ENCODE data around the gene GASK1B. TPM values are rescaled to one million over a fixed set of nuclear protein-coding genes. Genes with fewer than 3 reads are reported as not detected.

GASK1B gene
- total RNA-seq: not detected

- no peak within 1 kb of the TSS for H3K27ac Mint-ChIP-seq
- peaks cover 45% of the 10 kb centered on the region for H3K27me3 Mint-ChIP-seq
- no peak within 1 kb of the TSS for H3K4me3 Mint-ChIP-seq
- ChIA-PET POLR2A (no interaction called here), CTCF (interaction anchor here (0.8 to 1.2 kb wide), 2 partner anchors 15 to 18 kb away, joined by 3 to 4 read pairs; no protein-coding TSS in a partner anchor)
- H3K36me3 Mint-ChIP-seq (ENCODE audit: low read depth): no peaks in the 10 kb centered on the region
- H3K9me3 Mint-ChIP-seq: no peaks in the 10 kb centered on the region
- no peaks in the 10 kb centered on the region for H3K4me1 Mint-ChIP-seq
- DNase-seq: peak; percentile 11
Measured at GRCh38 chr4:158172261-158173258, at the start of gene GASK1B. TSS of gene GASK1B (minus strand) at chr4:158173025. CDS start at chr4:158171375, 1,650 bp downstream.

GRCh38 chr4:158219623-158220022 lies 46.8 kb upstream of the GASK1B start:
- H3K27ac Mint-ChIP-seq: no peak overlapping the region
- CTCF ChIA-PET: no interaction called here

GRCh38 chr4:158217763-158218162 lies 44.9 kb upstream of the GASK1B start:
- Mint-ChIP-seq H3K4me3 (no peak overlapping the region), H3K36me3 (ENCODE audit: low read depth) (no peaks in the 10 kb centered on the region), H3K9me3 (no peaks in the 10 kb centered on the region), H3K4me1 (no peaks in the 10 kb centered on the region), H3K27me3 (peaks cover 10% of the 10 kb centered on the region), H3K27ac (no peak overlapping the region)
- CTCF ChIA-PET: no interaction called here
- DNase-seq: no peak
- POLR2A ChIA-PET: no interaction called here

More at GRCh38 chr4:158219623-158220022, 46.8 kb upstream of the GASK1B start:
- no peaks in the 10 kb centered on the region for H3K4me1 Mint-ChIP-seq
- no peaks in the 10 kb centered on the region for H3K9me3 Mint-ChIP-seq
- no peak for DNase-seq
- POLR2A ChIA-PET: no interaction called here
- peaks cover 5% of the 10 kb centered on the region for H3K27me3 Mint-ChIP-seq
- H3K36me3 Mint-ChIP-seq (ENCODE audit: low read depth): no peaks in the 10 kb centered on the region
- no peak overlapping the region for H3K4me3 Mint-ChIP-seq

DNA sequence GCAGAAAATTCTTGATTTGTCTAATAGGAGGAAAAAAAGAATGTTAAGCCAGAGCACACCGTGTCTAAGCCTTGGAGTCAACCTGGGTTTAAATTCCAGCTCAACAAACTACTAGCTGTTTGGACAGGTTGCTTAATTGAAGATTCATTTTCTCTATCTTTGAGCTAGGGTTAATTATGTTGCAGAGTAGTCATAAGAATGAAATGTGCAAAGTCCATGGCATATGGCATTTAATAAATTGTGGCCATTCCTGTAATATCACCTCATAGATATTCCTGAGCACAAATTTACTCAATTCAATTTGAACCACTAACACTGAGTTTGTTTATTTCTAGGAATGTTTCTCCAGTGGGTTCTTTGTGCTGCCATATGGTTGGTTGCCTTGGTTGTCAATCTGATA lies 42.0 kb upstream of the GASK1B start:
- no peak overlapping the region for H3K27ac Mint-ChIP-seq
- ChIA-PET POLR2A (no interaction called here), CTCF (no interaction called here)
- no peaks in the 10 kb centered on the region for H3K36me3 Mint-ChIP-seq (ENCODE audit: low read depth)
- peaks cover 20% of the 10 kb centered on the region for H3K27me3 Mint-ChIP-seq
- no peak for DNase-seq
- peaks cover 11% of the 10 kb centered on the region for H3K4me1 Mint-ChIP-seq
- H3K4me3 Mint-ChIP-seq: no peak overlapping the region
- no peaks in the 10 kb centered on the region for H3K9me3 Mint-ChIP-seq

DNA sequence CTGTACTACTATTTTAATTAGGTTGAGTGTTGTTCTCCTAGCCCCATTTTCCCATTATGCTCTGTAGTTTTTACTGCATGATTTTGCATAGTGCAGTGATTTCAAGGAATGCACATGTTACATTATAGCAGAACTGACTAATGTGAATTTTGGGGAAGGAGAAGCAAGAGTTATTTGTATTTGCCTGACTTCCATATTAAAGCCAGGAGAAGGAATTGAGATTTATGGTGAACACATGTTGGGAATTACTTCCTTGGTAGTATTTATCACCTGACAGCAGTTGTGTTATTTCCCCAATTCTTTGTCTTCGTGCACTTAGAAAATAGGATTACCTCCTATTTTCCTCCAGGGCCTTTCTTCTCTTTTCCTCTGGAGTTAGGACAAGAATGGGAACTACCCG lies 40.6 kb upstream of the GASK1B start:
- peaks cover 26% of the 10 kb centered on the region for H3K27me3 Mint-ChIP-seq
- CTCF ChIA-PET: no interaction called here
- H3K4me3 Mint-ChIP-seq: no peak overlapping the region
- H3K4me1 Mint-ChIP-seq: peaks cover 21% of the 10 kb centered on the region
- DNase-seq: no peak
- no peaks in the 10 kb centered on the region for H3K9me3 Mint-ChIP-seq
- POLR2A ChIA-PET: no interaction called here
- no peak overlapping the region for H3K27ac Mint-ChIP-seq
- H3K36me3 Mint-ChIP-seq (ENCODE audit: low read depth): no peaks in the 10 kb centered on the region

DNA sequence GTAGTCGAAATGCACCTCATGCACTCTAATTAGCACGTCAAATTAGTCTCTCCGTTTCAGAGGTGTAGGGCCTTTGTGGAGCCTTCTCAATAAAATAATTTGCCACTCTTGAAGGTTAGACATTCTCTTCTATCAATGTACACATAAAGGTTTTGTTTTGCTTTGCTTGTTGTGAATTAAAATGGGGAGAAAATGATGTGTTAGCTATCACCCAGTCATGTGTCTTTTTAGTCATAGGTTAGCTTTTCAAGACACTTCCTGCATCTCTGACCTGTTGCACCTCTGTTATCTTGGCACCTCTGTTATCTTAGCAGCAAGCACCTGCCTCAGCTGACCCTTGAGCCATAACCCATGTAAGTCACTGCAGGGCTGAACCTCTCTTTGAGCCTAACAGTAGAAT lies 38.4 kb upstream of the GASK1B start:
- Mint-ChIP-seq H3K9me3 (no peaks in the 10 kb centered on the region), H3K36me3 (ENCODE audit: low read depth) (no peaks in the 10 kb centered on the region), H3K4me3 (peak overlapping the region; percentile 33), H3K27me3 (peaks cover 26% of the 10 kb centered on the region), H3K4me1 (peaks cover 21% of the 10 kb centered on the region), H3K27ac (no peak overlapping the region)
- POLR2A ChIA-PET: no interaction called here
- DNase-seq: no peak
- CTCF ChIA-PET: no interaction called here

DNA sequence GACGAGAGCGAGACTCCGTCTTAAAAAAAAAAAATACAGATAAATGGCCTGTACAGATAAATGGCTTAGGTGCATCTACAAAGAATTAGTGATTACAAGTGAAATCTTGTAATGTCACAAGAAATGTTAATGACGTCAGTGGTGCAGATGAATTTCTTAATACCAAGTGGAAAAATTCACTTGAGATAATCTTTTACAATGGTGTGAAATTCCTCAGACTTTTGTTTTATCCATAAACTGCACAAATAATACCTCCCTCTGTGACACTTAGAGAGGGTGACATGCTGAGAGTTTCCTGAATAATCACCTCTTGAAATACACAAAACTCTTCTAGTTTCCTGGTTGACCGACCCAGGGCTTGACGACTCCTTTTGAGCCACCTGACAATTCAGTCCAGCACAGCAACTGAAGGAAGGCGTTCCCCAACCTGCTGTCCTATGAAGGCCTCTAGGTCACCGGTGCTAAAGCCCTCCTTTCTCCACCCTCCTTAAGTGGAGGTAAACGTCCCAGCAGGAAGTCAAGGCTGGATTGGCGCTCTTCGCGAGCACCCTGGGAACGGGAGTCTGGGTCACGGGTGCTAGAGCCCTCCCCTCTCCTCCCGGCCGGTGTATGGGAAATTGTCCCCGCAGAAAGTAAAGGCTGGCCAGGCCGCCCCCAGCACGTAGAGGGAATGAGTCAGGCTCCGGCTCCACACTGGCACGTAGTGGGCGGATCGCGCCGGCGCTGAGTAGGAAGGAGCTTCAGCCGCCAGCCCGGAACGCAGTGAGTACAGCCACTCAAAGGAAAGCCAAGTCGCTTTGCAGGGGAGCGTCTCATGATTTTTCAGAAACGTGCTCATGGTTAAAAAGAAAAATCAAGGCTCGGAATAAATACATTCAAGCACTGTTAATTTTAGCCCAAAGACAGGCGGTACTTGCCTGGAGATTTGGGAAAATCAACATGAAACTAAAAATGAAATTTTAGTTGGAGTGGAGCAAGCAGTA lies 37.3 kb upstream of the GASK1B start, which contains the start of gene TMEM144:
TSS of gene TMEM144 (plus strand) at position 662 of the 983 bp plus-strand sequence. CDS start 2,182 bp downstream, outside the sequence.
- H3K27me3 Mint-ChIP-seq: peaks cover 27% of the 10 kb centered on the region
- ChIA-PET POLR2A (no interaction called here), CTCF (no interaction called here)
- H3K27ac Mint-ChIP-seq: peak within 1 kb of the TSS; percentile 58
- peak within 1 kb of the TSS; percentile 69 for H3K4me3 Mint-ChIP-seq
- H3K4me1 Mint-ChIP-seq: peaks cover 21% of the 10 kb centered on the region
- H3K36me3 Mint-ChIP-seq (ENCODE audit: low read depth): no peaks in the 10 kb centered on the region
- no peaks in the 10 kb centered on the region for H3K9me3 Mint-ChIP-seq
- peak; percentile 39 for DNase-seq

DNA sequence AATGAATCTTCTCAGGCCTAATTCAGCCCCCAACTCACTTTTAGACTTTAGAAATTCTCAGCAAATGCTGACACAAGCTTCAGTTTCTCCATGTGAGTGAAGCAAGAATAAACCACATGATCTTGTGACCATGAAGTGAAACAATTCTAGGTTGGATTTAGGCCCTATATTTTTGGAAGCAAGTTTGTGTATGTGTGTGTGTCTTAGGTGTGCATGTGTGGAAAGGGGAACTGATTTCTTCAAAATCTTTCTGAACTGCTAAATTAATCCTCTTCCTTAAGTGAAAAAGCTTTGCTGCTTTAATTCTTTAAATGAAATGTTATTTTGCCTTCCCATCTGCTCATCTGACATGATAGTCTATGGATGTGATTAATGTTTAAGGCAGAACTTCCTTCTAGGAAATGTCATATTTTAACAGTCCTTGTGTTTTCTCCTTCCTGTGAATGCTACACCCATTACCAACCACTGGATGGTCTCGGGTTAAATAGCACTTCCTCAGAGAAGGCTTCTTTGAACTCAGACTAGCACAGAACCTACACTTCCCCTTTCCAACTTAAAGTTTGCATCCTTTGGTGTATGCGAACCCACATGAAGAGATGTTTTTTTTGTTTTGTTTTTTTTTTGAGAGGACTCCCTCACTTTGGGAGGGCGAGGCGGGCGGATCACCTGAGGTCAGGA lies 36.3 kb upstream of the GASK1B start:
- Mint-ChIP-seq H3K9me3 (no peaks in the 10 kb centered on the region), H3K4me1 (peaks cover 21% of the 10 kb centered on the region), H3K27me3 (peaks cover 27% of the 10 kb centered on the region), H3K36me3 (ENCODE audit: low read depth) (no peaks in the 10 kb centered on the region), H3K27ac (no peak overlapping the region), H3K4me3 (no peak overlapping the region)
- ChIA-PET POLR2A (no interaction called here), CTCF (interaction anchor here (0.6 kb wide), 1 partner anchor 73 kb away, joined by 3 read pairs; no protein-coding TSS in a partner anchor)
- DNase-seq: no peak

GRCh38 chr4:158203929-158204328 lies 31.1 kb upstream of the GASK1B start:
- H3K27ac Mint-ChIP-seq: no peak overlapping the region
- DNase-seq: no peak
- H3K36me3 Mint-ChIP-seq (ENCODE audit: low read depth): no peaks in the 10 kb centered on the region
- peaks cover 5% of the 10 kb centered on the region for H3K27me3 Mint-ChIP-seq
- ChIA-PET POLR2A (no interaction called here), CTCF (no interaction called here)
- no peaks in the 10 kb centered on the region for H3K9me3 Mint-ChIP-seq
- peaks cover under 1% of the 10 kb centered on the region for H3K4me1 Mint-ChIP-seq
- H3K4me3 Mint-ChIP-seq: no peak overlapping the region

DNA sequence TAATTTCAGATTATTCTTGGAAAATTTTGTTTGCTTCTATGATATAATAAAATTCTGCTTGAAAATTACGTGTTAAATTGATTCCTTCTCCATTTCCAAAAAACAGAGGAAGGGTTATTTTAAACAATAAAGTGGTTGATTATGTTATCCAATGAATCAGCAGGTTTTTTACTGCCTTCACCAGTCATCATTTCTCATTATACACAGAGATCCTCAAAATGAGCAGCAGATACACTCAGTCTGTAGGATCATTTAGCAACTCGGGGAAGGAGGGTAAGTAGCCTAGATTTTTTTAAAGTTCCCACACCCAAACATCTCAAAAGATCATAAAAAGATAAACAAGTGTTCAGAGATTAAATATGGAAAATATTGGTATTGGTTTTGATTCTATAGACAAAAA lies 30.6 kb upstream of the GASK1B start:
- ChIA-PET CTCF (interaction anchor here (0.6 kb wide), 1 partner anchor 437 kb away, joined by 6 read pairs; no protein-coding TSS in a partner anchor), POLR2A (no interaction called here)
- Mint-ChIP-seq H3K36me3 (ENCODE audit: low read depth) (no peaks in the 10 kb centered on the region), H3K4me3 (no peak overlapping the region), H3K27me3 (peaks cover 5% of the 10 kb centered on the region), H3K9me3 (no peaks in the 10 kb centered on the region), H3K4me1 (no peaks in the 10 kb centered on the region), H3K27ac (no peak overlapping the region)
- DNase-seq: no peak

DNA sequence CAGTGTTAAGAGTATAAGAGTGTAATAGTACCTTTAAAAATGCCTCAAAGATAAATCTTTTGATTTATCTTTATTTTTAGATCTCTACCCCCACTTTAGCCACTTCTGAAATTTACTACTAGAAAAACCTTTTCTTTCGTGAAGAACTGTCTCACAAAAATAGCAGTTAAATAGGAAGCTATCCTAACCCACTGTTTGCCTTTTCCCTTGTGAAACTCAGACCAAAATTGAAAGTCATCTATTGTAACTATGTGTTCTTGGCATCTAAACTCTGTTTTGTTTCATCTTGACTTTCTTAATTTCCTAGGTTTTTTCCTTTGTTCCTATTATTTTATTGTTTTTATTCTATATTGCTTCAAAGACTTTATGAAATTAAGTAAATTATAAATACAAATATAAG lies 29.7 kb upstream of the GASK1B start:
- Mint-ChIP-seq H3K27me3 (peaks cover 6% of the 10 kb centered on the region), H3K9me3 (no peaks in the 10 kb centered on the region), H3K4me3 (no peak overlapping the region), H3K27ac (no peak overlapping the region), H3K4me1 (no peaks in the 10 kb centered on the region), H3K36me3 (ENCODE audit: low read depth) (no peaks in the 10 kb centered on the region)
- no peak for DNase-seq
- ChIA-PET POLR2A (no interaction called here), CTCF (no interaction called here)

GRCh38 chr4:158201876-158202275 lies 29.1 kb upstream of the GASK1B start:
- Mint-ChIP-seq H3K27me3 (peaks cover 7% of the 10 kb centered on the region), H3K9me3 (no peaks in the 10 kb centered on the region), H3K27ac (no peak overlapping the region), H3K4me3 (no peak overlapping the region), H3K36me3 (ENCODE audit: low read depth) (no peaks in the 10 kb centered on the region), H3K4me1 (no peaks in the 10 kb centered on the region)
- ChIA-PET CTCF (interaction anchor here (0.6 kb wide), 1 partner anchor 971 kb away, joined by 3 read pairs; no protein-coding TSS in a partner anchor), POLR2A (no interaction called here)
- no peak for DNase-seq

All from activated CD4-positive, alpha-beta T cell treated with anti-CD3 and anti-CD28 coated beads, Interleukin-2, amount 10 ng/mL, durations not matched to agents 7 days and 5 days (primary cell).